GM12865 (cell line): Measurements from ENCODE around the gene FOXN3.

Experiments used
- DNase-seq: peaks from one replicate; pipeline ENCODE4 v3.0.0; 2010; ENCODE audit warnings: low read depth
- H3K4me3 ChIP-seq: 2 replicates; pipeline ENCODE4 v1.5.1; 2011; ENCODE audit warnings: mild to moderate bottlenecking, low read depth, low read length, control low read depth
- CTCF ChIP-seq: IDR thresholded peaks from 2 replicates; pipeline ENCODE4 v1.5.1; 2011; ENCODE audit warnings: low read length, control low read depth, low read depth, inconsistent platforms; ENCODE audit not compliant: insufficient read depth; ENCODE audit errors: missing control alignments

The FOXN3 gene

DNA sequence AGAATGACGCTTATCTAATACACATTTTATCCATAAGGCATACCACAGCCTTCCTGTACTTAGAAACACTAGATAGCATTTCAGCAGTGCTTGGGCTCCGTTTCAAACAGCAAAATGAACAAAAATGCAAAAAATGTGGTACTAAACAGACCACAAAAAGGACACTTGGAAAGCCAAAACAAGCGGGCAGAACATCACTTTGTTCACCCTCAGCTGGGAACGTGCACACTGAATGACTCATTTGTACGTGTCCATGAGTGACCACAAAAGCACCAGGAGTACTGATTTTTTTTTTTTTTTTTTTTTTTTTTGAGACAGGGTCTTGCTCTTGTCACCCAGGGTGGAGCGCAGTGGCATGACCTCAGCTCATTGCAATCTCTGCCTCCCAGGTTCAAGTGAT lies 8.9 kb upstream of the FOXN3 start:
- TF ChIP-seq CTCF: no peak
- H3K4me3 ChIP-seq: no peak overlapping the region
- DNase-seq: peak; percentile 88

DNA sequence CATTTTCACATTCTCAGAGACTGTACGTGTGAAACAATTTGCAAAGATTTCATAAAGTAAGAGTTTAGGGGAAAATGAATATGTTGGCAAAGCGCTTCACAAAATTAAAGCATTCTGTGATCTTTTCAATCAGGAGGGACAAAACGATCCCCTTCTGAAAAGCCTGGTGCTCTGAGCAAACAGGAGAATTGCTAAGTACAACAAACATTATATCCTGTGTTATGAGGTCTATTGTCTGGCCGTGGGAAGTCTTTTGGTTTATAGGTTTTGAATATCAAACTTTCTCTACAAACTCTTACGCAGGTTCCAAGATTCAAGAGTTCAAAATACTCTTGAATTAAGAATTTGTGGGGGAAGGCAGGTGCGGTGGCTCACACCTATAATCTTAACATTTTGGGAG lies 7.2 kb upstream of the FOXN3 start:
- H3K4me3 ChIP-seq: no peak overlapping the region
- DNase-seq: no peak
- TF ChIP-seq CTCF: no peak

GRCh38 chr14:89422952-89423345 lies 5.9 kb upstream of the FOXN3 start:
- H3K4me3 ChIP-seq: no peak overlapping the region
- no peak for TF ChIP-seq CTCF
- DNase-seq: no peak

DNA sequence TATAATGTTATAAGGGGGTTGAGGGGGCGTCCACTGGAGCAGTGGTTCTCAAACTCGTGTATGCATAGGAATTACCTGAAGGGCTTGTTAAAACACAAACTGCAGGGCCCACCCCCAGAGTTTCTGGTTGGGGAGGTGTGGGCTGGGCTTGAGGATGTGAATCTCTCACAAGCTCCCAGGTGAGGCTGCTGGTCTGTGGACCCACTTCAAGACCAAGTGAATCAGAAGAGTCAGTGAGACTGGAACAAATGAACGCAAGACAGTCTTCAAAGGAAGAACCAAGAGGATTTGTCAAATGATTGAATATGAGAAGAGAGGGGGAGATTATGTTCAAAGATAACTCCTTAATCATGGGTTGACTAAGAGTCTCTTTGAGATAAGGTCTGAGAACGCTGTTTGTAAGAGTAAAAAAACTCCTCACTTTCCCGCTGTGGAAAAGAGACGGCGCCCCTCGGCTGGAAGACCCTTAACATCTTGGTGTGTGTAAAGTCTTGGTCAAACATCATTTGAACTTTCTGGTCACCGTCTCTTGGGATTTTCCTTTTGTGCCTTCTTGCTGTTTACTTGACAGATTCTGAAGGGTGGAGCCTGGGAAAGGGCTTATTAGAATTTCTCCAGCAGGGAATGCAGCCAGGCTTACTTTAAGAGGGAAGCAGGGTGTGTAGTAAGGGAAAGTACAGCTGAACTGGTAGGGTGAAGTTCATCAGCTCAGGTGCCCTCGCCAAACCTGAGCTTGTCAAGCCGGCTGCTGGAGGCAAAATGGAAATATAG lies 5.3 kb upstream of the FOXN3 start:
- no peak for DNase-seq
- H3K4me3 ChIP-seq: no peak overlapping the region
- no peak for TF ChIP-seq CTCF

GRCh38 chr14:89420502-89420901 lies 3.5 kb upstream of the FOXN3 start:
- DNase-seq: no peak
- no peak for TF ChIP-seq CTCF
- no peak overlapping the region for H3K4me3 ChIP-seq

- H3K4me3 ChIP-seq: no peak overlapping the region
- no peak for DNase-seq
- TF ChIP-seq CTCF: no peak
Measured at GRCh38 chr14:89419973-89420482, 3.0 kb upstream of the FOXN3 start.

GRCh38 chr14:89418976-89419375 lies 1.9 kb upstream of the FOXN3 start:
- H3K4me3 ChIP-seq: no peak overlapping the region
- no peak for DNase-seq
- no peak for TF ChIP-seq CTCF
